SJSA1 (cell line): ENCODE data around the gene FTCD. TPM values are rescaled to one million over a fixed set of nuclear protein-coding genes. Genes with fewer than 3 reads are reported as not detected.

ENCODE experiments used
- DNase-seq, 2 experiments: peaks; one replicate each; pipeline ENCODE4 v3.0.0-alpha.2; 2015 to 2020; ENCODE audit warnings: low spot score in 2 of 2, low read depth in 1 of 2
- H3K27ac ChIP-seq: fragments of 250-450 bp; sonication (Bioruptor Pico); 2 replicates; pipeline ENCODE4 v1.5.1; 2020; ENCODE audit warnings: mild to moderate bottlenecking, moderate library complexity
- H3K27me3 ChIP-seq: fragments of 250-450 bp; sonication (Bioruptor Pico); replicated peaks from 2 replicates; pipeline ENCODE4 v1.5.1; 2020; ENCODE audit warnings: mild to moderate bottlenecking, moderate library complexity
- H3K36me3 ChIP-seq: fragments of 250-450 bp; sonication (Bioruptor Pico); 2 replicates; pipeline ENCODE4 v1.5.1; 2020; ENCODE audit warnings: mild to moderate bottlenecking
- H3K4me1 ChIP-seq: fragments of 250-450 bp; sonication (Bioruptor Pico); replicated peaks from 2 replicates; pipeline ENCODE4 v1.6.1; 2021; ENCODE audit warnings: mild to moderate bottlenecking
- H3K4me3 ChIP-seq: fragments of 250-450 bp; sonication (Bioruptor Pico); 2 replicates; pipeline ENCODE4 v1.5.1; 2020; ENCODE audit warnings: mild to moderate bottlenecking
- H3K9me3 ChIP-seq: fragments of 250-450 bp; sonication (Bioruptor Pico); replicated peaks from 2 replicates; pipeline ENCODE4 v1.5.1; 2020; ENCODE audit warnings: mild to moderate bottlenecking
- total RNA-seq: library from RNA; depleted of rRNA; stranded (reverse); fragments of >200 nt; shearing (Covaris generic); gene quantifications from 2 replicates; pipeline ENCODE4 v1.2.3, GENCODE V29; 2014

Gene FTCD
- total RNA-seq, 1 experiment from 2014 or later, result not detected

DNA sequence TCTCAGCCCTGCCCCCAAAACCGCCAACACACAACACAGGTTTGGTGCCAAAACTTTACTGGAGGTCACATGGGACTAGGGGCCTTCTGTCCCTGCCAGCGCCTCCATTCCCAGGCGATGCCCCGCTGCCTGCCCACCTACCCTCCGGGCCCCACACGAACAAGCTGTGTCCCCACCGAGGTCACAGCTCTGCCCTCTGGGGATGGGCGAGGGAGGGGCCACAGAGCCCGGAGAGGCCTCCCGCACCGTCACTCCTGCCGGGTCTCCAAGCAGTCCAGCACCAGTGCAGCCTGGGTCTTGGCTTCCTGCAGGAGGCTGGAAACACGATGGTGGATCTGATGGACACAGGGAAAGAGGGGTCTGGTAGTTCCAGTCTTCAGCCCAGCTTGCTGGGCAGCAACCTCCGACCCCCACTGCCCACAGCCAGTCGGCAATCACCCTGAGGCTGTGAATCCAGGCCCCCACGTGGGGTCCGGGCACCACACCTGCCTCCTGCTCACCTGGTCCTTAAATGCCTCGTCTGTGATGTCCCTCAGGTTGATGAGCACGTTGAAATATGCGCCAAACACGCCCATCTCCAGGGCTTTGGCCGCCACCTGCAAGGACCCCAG is 18.5 kb downstream of the FTCD start:
- Histone ChIP-seq H3K4me3 (no peak overlapping the region), H3K9me3 (no peaks in the 10 kb centered on the region), H3K4me1 (no peaks in the 10 kb centered on the region), H3K36me3 (peaks cover 4% of the 10 kb centered on the region; the same call in 1 of the 2 replicates), H3K27ac (no peak overlapping the region), H3K27me3 (peaks cover 3% of the 10 kb centered on the region)
- no peak for DNase-seq

DNA sequence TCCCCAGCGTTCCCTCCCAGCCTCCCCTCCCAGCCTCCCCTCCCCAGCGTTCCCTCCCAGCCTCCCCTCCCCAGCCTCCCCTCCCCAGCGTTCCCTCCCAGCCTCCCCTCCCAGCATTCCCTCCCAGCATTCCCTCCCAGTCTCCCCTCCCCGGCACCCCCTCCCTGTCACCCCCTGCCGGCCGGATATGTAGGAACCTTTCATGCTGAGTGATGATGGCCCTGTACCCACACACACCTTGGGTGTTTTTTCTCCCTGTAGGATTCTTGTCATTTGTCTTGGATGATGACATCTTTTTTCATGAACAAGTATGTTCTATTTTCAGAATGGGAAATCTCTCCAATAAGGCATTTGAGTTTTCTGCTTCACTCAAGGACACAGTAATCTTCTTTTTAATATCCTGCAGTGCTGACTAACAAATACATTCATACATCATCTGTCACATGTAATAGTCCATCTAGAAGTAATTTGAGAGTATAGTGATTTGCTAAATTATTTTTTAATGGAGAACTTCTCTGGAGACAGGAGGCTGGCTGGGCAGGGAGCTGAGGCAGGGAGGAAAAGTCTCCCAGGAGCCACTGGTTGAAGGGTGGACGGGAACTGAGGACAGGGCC is 19.5 kb downstream of the FTCD start:
- H3K4me3 ChIP-seq, result no peak overlapping the region
- no peak overlapping the region for H3K27ac ChIP-seq
- no peaks in the 10 kb centered on the region for H3K4me1 ChIP-seq
- peaks cover 3% of the 10 kb centered on the region for H3K27me3 ChIP-seq
- DNase-seq, result no peak
- H3K36me3 ChIP-seq, result peaks cover 4% of the 10 kb centered on the region; the same call in 1 of the 2 replicates
- no peaks in the 10 kb centered on the region for H3K9me3 ChIP-seq

DNA sequence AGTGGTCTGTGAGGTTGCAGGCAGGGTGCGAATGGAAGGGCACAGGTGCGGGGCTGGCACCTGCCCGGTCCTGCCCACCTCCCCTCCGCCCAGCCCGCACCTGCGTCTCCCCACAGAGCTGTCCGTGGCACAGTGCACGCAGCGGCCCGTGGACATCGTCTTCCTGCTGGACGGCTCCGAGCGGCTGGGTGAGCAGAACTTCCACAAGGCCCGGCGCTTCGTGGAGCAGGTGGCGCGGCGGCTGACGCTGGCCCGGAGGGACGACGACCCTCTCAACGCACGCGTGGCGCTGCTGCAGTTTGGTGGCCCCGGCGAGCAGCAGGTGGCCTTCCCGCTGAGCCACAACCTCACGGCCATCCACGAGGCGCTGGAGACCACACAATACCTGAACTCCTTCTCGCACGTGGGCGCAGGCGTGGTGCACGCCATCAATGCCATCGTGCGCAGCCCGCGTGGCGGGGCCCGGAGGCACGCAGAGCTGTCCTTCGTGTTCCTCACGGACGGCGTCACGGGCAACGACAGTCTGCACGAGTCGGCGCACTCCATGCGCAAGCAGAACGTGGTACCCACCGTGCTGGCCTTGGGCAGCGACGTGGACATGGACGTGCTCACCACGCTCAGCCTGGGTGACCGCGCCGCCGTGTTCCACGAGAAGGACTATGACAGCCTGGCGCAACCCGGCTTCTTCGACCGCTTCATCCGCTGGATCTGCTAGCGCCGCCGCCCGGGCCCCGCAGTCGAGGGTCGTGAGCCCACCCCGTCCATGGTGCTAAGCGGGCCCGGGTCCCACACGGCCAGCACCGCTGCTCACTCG is 23.3 kb downstream of the FTCD start:
- H3K27me3 ChIP-seq, result no peaks in the 10 kb centered on the region
- H3K27ac ChIP-seq, result no peak overlapping the region
- peaks cover 38% of the 10 kb centered on the region for H3K36me3 ChIP-seq
- no peak overlapping the region for H3K4me3 ChIP-seq
- no peaks in the 10 kb centered on the region for H3K4me1 ChIP-seq
- no peak for DNase-seq
- no peaks in the 10 kb centered on the region for H3K9me3 ChIP-seq

DNA sequence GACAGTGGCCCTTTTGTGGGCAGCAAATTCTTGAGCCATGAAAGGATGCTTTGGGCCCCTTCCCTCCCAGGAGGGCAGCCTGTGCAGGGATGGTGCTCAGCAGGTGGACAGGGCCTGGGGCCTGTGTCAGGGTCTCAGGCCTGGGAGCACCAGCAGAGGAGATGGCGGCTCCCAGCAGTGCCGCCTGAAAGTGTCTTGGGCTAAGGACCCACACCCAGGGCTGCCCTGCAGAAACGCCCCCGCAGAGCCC is 23.9 kb downstream of the FTCD start:
- peaks cover 43% of the 10 kb centered on the region for H3K36me3 ChIP-seq
- no peak for DNase-seq
- H3K27ac ChIP-seq, result no peak overlapping the region
- H3K9me3 ChIP-seq, result no peaks in the 10 kb centered on the region
- no peak overlapping the region for H3K4me3 ChIP-seq
- no peaks in the 10 kb centered on the region for H3K27me3 ChIP-seq
- no peaks in the 10 kb centered on the region for H3K4me1 ChIP-seq

DNA sequence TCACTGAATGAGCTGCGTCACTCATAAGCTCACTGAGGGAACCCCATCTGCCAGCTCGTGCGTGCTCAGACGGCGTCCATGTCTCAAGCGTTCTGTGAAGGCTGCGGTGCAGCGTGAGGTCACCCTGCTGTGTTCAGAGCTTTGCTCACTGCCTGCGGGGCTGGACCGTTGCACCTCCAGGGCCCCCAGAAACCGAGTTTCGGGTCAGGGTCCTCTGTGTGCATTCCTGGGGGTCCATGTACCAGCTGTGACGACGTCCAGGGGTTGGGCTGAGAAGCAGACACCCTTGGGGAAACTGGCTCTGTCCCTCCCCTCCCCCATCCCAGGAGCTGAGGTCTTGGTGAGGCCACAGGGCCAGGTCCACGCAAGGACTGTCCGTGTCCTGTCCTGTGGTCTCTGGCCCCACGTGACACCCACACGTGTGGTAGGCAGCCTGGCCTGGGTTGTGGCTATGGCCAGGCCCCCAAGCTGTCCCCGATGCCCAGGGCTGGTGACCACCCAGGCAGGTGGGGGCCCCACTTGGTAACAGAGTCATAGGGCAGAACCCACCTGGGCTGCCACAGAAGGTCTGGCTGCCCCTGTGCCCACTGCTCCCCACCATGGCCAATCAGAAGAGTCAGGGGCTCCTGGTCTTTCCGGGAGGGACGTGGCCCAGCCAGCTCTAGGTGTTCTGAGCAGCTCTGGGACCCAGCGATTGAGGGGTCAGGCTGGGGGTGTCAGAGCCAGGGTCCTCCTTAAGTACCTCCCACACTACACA is 24.4 kb downstream of the FTCD start:
- DNase-seq, result no peak
- Histone ChIP-seq H3K4me3 (no peak overlapping the region), H3K27me3 (no peaks in the 10 kb centered on the region), H3K27ac (no peak overlapping the region), H3K4me1 (no peaks in the 10 kb centered on the region), H3K36me3 (peaks cover 46% of the 10 kb centered on the region), H3K9me3 (no peaks in the 10 kb centered on the region)

DNA sequence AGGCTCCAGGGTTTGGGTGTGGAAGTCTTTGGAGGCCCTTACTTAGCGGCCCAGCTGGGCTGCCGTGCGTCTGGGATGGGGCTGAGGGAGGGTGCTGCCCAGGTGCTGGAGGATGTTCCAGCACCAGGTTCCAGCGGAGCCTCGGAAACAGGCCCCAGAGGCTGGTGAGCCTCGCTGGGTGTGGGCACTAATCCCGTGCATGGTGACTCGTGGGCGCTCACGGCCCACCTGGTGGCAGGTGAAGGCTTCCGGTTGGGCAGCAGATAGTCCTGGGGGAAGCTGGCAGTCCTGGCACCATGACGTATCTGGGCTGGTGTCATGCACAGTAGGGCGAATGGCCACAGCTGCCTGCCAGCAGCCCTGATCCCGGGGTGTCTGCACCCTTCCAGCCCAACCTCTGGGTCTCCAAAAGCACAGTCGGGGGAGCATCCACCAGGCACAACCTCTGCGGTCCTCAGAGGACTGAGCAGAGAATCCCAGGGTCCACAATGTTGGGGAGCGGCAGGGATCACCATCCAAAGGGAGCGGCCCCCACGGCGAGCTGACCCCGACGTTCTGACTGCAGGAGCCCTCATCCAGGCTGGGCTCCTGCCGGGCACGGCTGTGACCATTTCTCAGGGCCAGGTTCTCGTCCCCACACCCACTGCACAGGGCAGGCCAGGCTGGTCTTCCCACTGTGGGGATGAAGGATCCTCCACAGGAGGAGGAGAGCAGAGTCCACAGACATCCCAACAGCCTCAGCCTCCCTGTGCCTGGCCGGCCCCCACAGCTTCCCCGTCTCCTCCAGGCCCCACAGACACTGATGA is 25.3 kb downstream of the FTCD start:
- H3K36me3 ChIP-seq, result peaks cover 55% of the 10 kb centered on the region
- no peaks in the 10 kb centered on the region for H3K9me3 ChIP-seq
- H3K4me3 ChIP-seq, result no peak overlapping the region
- no peak overlapping the region for H3K27ac ChIP-seq
- H3K4me1 ChIP-seq, result no peaks in the 10 kb centered on the region
- DNase-seq, result no peak
- no peaks in the 10 kb centered on the region for H3K27me3 ChIP-seq

DNA sequence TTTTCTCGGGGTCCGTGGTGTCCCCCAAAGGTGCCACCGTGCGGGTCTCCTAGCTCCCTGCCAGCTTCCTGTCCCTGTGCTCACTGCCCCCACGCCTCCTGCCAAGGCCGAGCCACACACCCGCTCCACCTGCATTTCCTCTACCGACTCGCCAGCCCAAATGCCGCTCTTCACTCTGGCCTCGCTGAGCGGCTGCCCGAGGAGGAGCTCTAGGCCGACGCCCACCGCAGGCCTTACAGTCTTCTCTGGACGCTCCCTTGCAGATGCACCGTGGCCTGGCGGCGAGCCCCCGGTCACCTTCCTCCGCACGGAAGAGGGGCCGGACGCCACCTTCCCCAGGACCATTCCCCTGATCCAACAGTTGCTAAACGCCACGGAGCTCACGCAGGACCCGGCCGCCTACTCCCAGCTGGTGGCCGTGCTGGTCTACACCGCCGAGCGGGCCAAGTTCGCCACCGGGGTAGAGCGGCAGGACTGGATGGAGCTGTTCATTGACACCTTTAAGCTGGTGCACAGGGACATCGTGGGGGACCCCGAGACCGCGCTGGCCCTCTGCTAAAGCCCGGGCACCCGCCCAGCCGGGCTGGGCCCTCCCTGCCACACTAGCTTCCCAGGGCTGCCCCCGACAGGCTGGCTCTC is 26.3 kb downstream of the FTCD start:
- Histone ChIP-seq H3K4me1 (no peaks in the 10 kb centered on the region), H3K4me3 (no peak overlapping the region), H3K27ac (no peak overlapping the region), H3K9me3 (no peaks in the 10 kb centered on the region), H3K27me3 (no peaks in the 10 kb centered on the region), H3K36me3 (peaks cover 65% of the 10 kb centered on the region)
- DNase-seq, result no peak

DNA sequence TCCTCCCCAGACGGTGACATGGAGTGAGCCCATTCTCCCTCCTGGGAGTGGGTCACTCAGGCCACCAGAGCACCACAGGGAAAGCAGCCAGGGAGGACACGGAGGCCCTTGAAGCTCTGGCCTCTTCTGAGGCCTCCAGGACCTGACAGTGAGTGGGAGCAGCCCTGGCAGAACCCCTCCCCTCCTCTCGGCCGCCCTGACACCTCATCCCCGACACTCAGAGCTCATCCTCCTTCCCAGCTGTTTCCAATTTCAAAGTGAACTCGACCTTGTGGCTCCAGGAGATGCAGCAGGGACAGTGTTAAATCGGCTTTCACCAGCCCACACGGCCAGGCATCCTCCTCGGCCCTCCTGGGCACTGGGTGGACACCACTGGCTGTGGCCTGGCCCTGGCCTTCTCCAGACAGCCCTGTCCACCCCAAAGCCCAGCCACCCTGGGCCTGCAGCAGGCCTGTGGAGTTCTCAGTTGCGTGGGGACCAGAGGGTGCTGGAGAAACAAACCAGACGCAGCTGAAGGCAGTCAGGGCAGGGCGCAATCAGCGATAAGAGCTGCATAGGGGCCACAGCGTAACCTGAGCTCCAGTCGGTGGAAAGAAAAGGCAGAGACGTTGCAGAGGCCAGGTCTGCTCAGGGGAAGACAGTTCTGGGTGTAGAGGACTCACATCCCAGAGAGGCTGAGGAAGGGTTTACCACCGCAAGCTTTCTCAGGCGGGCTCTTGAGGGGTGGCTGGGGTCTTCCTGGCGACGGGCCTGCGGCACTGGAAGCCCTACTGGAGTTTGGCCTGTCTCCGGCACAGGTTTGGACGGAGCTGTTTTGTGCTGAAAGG is 27.1 kb downstream of the FTCD start:
- Histone ChIP-seq H3K4me3 (no peak overlapping the region), H3K36me3 (peaks cover 67% of the 10 kb centered on the region), H3K27me3 (no peaks in the 10 kb centered on the region), H3K4me1 (no peaks in the 10 kb centered on the region), H3K9me3 (no peaks in the 10 kb centered on the region), H3K27ac (no peak overlapping the region)
- DNase-seq, result no peak

DNA sequence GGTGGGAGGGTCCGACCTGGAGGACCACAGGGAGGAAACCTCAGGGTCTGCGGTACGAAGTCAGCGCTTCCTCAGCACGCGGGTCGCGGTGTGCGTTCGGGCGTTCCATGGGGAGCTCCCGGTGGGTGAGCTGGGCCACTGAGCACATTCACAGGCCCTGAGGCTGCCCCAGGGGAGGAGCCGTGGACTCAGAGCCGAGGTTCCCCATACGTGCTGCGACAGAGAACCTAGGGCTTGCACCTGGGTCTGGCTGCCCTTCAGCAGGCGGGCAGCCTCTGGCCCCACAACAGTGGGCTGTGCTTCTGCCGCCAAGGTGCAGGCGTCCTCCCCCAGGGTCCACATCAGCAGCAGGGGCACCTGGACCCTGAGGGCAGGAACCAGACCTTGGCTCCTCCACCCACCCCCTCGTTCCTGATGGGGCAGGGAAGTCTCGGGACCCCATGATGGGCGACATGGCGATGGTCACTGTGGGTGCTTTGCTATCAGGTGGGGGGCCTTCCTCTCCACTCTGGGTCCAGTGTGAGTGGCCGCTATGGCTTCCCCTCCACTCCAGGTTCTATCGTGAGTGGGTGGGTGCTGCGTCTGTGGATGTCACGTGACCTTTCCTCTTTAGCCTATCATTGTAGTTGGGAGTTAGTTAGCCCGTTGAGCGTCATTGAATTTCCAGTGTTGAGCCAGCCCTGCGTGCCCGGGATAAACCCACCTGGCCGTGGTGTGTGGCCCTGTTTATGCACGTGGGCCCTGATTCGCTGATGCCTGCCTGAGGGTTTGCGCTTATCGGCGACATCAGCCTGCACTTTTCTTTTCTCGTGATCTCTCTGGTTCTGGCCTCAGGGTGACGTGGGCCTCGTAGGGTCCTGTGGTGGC is 27.9 kb downstream of the FTCD start:
- no peaks in the 10 kb centered on the region for H3K9me3 ChIP-seq
- no peak overlapping the region for H3K4me3 ChIP-seq
- no peak overlapping the region for H3K27ac ChIP-seq
- peaks cover 71% of the 10 kb centered on the region for H3K36me3 ChIP-seq
- no peaks in the 10 kb centered on the region for H3K27me3 ChIP-seq
- H3K4me1 ChIP-seq, result peaks cover 1% of the 10 kb centered on the region; the same call in 1 of the 2 replicates
- DNase-seq, result no peak

DNA sequence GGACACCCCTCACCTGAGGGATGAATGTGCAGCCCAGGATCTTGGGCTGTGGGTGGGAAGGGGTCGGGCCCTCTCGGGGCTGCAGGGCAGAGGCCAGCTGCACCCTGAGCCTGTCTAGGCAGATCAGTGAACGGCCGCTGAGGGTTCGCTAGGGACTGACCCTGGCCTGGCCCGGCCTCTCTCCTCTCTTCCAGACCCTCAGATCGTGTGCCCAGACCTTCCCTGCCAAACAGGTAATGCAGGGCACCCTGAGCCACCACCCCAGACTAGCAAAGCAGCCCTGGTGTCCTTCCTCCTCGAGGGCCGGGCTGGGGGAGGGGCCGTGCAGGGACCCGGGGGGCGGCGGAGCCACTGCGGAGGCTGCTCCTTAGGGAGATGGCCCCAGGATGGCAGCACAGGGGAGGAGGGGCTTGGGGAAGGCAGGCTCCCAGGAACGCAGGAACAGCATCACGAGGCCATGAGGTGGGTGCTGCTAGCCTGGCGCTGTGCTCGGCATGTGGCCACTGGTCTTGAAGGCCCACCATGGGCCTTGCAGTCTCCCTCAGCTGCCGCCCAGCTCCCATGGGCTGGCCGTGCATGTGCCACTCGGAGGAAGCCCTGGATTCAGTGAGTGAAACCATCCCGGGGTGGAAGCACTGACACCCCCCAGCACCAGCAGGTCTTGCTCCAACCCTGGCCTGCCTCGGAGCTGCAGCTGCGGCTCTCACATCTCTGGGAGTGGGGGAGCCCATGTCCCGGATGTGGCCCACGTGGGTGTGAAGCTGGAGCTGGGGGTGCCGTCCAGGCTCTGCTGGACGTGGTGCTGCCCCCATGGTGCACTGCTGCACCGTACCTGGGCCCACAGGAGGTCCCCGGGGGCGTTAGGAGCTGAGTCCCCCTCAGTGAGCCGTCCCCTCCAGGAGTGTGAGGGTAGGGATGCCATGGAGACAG is 28.8 kb downstream of the FTCD start:
- Histone ChIP-seq H3K36me3 (peaks cover 76% of the 10 kb centered on the region), H3K4me3 (no peak overlapping the region), H3K4me1 (peaks cover 6% of the 10 kb centered on the region), H3K27me3 (no peaks in the 10 kb centered on the region), H3K9me3 (no peaks in the 10 kb centered on the region), H3K27ac (no peak overlapping the region)
- peak in 1 of 2 experiments; percentile 42 for DNase-seq

DNA sequence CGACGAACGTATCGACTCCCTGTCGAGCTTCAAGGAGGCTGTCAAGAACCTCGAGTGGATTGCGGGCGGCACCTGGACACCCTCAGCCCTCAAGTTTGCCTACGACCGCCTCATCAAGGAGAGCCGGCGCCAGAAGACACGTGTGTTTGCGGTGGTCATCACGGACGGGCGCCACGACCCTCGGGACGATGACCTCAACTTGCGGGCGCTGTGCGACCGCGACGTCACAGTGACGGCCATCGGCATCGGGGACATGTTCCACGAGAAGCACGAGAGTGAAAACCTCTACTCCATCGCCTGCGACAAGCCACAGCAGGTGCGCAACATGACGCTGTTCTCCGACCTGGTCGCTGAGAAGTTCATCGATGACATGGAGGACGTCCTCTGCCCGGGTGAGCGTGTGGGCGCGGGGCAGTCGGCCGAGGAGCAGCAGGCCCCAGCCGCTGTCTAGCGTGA is 29.5 kb downstream of the FTCD start:
- H3K27me3 ChIP-seq, result no peaks in the 10 kb centered on the region
- peaks cover 83% of the 10 kb centered on the region for H3K36me3 ChIP-seq
- H3K9me3 ChIP-seq, result no peaks in the 10 kb centered on the region
- H3K27ac ChIP-seq, result no peak overlapping the region
- no peak overlapping the region for H3K4me3 ChIP-seq
- DNase-seq, result peak in 1 of 2 experiments; percentile 40
- H3K4me1 ChIP-seq, result peaks cover 10% of the 10 kb centered on the region
